Central memory CD4-positive, alpha-beta T cell (primary cell): Measurements from ENCODE around the gene CFAP20DC.
"Not testable (repeated sequence)": the region's sequence is repeated elsewhere in the genome, so short reads cannot be mapped to it uniquely, and the experiment has no call there.

Experiments
- DNase-seq: peaks from one replicate; pipeline ENCODE4 v3.0.0; 2022

Gene CFAP20DC

DNA sequence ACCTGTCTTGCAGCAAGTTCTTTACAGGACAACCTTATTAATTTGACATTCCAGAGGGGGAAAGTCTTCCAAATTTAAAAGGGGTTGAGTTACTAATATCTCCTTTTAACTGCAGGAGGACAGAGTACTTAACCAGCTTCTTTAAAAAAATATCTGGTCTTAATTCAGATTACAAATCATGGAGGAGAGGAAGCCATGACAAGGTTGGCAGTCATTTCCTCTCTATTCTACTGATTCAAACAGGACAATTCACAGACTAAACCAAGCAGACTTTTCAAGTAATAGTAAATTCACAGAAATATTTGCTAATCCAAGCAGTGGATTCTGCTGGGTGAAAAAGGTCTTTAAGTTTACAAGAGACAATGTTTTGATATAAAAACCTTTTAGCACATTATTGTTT is 185.3 kb downstream of the CFAP20DC start:
- DNase-seq, result no peak

DNA sequence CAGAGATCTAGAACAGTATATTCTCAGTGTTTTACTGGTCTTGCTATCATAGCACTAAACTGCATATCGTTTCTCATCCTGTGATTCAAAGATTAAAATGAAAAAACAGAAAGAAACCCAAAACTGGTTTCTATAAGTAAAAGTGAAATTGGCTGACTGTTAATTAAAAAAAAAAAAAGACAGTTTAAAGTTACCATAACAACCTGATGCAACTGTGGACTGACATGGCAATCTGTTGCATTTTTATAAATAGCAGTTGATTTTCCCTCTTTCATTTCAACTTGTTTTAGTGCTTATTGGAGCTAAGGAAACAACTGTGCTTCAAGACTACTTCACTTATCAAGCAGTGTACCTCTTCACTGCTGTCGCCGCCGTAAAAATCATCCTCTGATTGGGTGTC is 186.6 kb downstream of the CFAP20DC start:
- no peak for DNase-seq

DNA sequence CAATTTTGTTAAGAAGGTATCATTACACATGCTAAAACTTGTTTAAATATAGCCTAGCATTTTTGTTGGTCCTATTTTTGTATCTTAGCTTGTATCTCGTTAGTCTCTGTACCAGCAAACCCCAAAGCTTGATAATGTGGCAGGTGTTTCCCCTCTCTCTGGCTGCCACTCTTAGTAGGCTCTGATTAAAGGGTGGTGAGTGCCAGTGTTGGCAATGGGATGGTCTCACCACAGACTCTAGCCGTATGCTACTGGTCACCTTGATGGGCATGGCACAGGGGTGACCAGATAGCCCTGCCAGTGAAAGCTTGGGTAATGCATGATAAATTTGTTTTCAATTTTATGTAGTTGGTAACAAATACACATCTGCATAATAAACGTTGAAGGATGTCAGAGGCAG is 188.3 kb downstream of the CFAP20DC start:
- DNase-seq, result no peak

DNA sequence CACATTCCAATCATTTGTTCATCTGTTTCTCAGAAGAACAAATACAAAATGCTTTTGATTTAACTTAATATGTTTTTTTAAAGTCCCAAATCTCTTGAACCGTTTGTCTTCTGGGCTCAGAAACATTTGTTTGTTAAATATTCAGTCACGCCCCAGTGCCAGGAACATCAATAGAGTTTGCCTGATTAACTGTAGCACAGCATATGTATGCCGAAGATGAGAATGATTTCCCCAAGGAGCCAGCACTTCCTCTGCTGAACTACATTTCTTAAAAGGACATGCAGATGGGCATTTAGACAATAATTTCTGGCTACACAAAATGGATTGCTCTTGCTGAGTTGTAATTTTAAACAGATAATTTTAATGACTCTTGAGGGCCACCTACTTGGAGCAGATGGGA is 191.7 kb downstream of the CFAP20DC start:
- no peak for DNase-seq

DNA sequence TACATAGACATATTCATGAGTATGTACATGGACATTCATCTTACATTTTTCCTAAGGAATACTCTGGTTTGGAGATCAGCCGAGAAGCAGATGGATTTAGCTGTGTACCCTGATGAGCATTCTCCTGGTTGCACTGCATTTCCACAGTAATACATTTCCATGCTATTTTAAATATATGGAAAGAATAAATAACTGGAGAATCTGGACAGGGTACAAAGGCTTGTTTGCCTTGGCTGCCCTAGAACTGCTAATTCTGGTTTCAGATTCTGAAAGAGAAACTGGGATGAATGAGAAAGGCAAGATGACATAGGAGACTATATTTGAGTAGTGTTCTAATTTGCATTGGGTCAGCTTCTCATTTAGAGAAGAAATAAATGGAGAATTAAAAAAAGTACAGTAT is 192.4 kb downstream of the CFAP20DC start:
- no peak for DNase-seq

DNA sequence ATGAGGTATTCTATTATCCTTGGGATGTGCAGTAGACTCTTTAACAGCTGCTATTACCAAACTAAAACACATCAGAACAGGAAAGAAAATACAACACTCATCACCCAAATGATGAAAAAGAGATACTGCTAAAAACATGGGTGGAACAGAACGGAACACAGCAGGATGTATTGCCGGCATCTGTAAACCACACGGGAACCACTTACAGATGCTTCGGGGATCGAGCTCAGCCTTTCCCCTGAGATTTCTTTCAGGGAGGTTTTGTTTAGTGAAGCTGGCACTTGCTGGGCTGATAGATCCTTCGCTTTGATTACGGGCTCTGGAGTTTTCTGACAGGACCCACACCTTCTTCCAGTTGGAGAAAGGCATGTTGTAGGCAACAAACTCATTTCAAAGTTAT is 201.0 kb downstream of the CFAP20DC start:
- DNase-seq, result no peak

DNA sequence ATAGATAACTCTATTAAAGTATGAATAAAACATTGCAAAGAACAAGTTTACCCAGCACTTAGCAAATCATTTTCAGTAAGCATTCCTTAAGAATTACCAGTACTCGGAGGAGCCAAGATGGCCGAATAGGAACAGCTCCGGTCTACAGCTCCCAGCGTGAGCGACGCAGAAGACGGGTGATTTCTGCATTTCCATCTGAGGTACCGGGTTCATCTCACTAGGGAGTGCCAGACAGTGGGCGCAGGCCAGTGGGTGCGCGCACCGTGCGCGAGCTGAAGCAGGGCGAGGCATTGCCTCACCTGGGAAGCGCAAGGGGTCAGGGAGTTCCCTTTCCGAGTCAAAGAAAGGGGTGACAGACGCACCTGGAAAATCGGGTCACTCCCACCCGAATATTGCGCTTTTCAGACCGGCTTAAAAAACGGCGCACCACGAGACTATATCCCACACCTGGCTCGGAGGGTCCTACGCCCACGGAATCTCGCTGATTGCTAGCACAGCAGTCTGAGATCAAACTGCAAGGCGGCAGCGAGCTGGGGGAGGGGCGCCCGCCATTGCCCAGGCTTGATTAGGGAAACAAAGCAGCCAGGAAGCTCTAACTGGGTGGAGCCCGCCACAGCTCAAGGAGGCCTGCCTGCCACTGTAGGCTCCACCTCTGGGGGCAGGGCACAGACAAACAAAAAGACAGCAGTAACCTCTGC is 207.6 kb downstream of the CFAP20DC start:
- DNase-seq, result not testable (repeated sequence)

DNA sequence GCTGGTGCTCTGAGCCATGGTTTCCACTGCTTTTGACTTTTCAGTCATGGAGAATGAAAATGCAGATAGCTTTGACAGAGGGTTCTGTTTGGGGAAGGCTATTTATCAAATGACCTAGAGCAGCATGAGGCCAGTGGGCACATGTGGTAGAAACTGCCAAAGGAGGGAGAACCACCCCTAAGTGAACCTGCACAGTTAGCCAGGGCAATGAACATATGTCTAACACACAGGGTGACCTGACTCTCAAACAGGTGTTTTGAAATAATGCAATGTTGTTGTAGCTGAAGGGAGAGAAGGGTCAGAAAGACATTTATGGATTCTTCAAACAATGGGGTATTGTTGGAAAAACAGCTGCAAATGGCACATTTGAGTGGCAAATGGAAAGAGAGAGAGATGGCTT is 208.9 kb downstream of the CFAP20DC start:
- no peak for DNase-seq

DNA sequence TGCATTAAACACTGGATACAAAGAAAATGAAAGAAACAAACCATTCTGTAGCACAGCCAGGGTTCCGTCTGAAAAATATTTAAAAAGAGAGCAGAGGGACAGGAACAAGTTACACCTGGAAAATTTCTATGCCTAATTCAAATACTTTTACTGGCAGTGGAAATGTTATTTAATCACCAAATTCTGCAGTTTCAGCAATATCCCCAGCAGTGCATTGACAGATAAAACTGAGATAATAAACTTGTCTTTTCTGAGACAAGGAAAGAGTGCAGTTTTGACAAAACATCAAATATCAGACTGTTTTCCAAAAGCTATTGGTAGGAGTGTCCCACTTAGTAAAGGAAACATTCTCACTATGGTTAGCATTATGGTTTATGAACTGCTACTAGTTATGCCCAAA is 209.9 kb downstream of the CFAP20DC start:
- no peak for DNase-seq

DNA sequence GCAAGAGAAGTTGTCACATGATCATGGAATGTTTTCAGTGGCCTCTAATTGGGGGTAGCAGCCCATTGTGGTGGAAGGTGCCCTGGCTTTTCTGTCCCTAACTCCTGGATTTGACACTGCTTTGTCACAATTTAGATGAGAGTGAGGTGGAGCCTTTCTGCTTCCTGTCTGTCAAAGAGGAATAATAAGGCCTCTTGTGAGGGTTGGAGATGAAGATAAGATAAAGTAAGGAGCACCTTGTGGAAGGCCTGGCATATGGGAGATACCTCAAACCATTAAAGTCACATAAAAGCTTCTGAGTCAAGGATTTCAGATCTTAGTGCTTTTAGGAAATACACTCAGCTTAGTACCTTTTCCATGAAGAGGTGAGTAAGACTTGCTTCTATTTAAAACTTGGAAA is 210.6 kb downstream of the CFAP20DC start:
- no peak for DNase-seq

DNA sequence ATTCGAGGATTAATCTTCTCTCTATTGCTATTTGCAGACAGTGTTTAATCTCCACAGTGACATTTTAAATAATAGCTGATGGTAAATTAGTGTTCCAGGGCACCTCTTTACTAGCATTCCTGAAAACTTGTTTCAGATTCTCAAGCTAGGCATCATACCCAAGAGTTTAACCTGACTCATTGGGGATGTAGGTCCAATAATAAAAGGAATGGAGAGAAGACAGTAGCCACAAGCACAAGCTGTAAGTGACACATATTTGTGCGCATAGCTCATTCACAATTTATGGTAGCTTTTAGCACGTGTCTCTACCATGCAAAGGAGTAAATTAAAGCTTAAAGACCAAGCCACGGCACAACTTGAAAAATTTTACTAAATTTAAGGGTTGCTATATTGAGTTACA is 212.0 kb downstream of the CFAP20DC start:
- no peak for DNase-seq

DNA sequence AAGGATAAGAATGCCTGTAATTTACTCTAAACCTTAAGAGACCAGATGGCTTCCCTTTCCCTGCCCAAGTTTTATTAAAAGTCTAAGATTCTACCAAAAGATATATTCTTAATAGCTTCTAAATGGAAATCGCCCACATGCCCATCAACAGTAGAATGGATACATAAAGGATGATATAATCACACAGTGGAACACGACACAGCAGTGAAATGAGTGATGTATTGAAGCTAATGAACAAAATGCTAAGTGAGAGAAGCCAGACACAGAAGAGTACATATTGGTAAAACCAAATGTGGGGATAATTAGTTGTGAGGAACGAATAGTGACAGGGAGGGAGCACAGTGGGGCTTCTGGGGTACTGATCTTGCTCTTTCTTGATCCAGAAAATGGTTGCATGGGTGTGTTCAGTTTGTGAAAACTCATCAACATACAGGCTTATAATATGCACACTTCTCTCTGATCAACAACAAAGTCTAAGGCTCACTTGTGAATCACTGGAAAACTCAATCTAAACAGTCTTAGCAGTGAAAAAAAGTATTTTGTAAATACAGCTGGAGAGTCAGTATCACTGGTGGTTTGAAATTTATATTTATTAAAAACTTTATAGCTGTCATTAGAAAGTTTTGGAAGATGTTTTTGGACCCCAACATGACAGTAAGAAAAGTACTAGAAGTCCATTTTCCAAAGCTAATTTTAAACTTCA is 212.5 kb downstream of the CFAP20DC start:
- DNase-seq, result no peak

DNA sequence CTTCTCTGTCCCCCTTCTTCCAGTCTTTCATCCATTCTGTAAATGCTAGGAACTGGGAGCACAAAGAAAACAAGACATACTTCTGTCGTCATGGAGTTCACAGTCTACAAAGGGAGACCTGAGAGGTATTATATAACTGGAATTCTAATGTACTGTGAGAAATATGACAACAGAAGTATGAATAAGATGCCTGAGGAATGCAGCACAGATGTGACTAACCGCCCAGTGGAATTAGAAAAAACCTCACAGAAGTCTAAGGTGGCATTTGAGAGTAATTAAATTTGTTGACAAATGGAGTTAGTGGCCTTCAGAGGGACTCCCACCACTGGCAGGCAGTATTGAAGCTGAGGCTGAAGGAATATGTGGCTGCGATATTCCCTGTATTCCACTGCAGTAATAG is 214.7 kb downstream of the CFAP20DC start:
- no peak for DNase-seq

DNA sequence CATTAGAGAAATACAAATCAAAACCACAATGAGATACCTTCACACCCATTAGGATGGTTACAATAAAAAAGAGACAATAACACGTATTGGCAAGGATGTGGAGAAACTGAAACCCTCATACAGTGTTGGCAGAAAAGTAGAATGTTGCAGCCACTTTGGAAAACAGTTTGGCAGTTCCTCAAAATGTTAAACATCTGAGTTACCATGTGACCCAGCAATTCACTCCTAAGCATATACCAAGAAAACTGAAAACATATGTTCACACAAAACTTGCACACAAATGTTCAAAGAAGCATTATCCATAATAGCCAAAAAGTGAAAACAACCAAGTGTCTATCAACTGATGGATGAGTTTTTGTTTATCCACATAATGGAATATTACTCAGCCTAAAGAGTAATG is 216.3 kb downstream of the CFAP20DC start:
- DNase-seq, result no peak

DNA sequence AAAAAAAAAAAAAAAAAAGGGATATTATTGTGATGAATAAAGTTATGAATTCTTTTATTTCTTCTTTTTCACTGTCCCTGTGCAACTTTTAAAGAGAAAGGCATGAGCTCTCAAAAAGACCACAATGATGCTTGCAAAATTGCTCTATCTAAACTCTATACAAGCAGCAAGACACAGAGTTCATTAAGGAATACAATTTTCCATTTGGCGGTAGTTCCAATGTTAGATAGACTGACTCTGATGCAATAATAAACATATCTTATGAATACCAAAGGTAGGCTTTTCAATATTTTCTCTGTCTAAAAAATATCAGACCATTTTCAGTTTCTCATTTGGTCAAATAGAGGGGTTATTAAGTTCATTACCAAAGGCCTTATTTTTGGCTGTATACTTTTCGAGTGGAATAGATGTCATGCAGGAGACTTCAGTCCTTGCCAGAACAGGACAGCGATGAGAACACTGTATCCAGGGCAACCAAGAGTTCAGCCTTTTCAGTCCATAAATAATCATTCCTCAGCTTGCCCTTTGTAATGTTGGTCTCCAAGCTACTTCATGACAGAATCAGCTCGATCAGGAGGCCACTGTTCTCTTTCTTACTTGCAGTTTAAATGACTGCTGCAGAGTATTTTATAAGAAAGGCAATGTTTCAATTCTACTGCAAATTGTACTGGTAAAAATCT is 220.4 kb downstream of the CFAP20DC start:
- no peak for DNase-seq

DNA sequence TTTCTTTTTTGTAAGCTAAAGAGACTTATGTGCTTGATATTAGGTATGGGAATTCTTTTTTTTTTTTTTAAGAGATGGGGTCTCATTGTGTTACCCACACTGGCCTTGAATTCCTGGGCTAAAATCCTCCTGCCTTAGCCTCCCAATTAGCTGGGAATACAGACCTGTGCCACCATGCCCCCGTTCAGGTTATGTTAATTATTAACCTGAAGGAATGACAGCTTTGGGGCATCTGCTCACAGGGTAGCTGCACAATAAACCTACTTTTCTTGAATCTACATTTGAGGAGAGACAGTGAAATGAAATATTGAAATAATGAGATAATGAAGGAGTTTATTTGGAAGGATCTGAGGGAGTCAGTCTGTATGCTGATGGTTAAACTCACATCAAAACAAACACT is 225.0 kb downstream of the CFAP20DC start:
- DNase-seq, result no peak

DNA sequence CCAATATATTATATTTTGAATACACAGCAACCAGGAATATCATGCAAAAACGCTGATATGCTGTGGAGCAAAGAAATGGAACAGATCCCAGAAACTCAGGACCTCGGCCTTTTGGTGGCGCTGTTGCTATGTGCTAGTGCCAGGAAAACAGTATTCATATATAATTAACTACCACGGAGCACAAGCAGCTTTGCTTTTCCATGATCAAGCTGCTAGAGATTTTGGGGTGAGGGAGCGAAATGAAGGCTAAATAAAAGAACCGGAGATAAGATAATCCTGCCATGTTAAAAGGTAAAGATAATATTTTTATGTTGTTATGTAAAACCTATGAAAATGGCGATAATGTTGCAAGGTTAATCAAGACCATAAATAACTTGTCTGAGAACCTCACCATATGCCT is 225.5 kb downstream of the CFAP20DC start:
- no peak for DNase-seq

DNA sequence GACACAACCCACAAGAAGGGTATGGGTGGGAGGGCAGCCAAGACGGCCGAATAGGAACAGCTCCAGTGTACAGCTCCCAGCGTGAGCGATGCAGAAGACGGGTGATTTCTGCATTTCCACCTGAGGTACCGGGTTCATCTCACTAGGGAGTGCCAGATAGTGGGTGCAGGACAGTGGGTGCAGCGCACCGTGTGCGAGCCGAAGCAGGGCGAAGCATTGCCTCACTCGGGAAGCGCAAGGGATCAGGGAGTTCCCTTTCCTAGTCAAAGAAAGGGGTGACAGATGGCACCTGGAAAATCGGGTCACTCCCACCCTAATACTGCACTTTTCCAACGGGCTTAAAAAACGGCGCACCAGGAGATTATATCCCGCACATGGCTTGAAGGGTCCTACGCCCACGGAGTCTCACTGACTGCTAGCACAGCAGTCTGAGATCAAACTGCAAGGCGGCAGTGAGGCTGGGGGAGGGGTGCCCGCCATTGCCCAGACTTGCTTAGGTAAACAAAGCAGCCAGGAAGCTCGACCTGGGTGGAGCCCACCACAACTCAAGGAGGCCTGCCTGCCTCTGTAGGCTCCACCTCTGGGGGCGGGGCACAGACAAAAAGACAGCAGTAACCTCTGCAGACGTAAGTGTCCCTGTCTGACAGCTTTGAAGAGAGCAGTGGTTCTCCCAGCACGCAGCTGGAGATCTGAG is 243.1 kb downstream of the CFAP20DC start:
- DNase-seq, result not testable (repeated sequence)

DNA sequence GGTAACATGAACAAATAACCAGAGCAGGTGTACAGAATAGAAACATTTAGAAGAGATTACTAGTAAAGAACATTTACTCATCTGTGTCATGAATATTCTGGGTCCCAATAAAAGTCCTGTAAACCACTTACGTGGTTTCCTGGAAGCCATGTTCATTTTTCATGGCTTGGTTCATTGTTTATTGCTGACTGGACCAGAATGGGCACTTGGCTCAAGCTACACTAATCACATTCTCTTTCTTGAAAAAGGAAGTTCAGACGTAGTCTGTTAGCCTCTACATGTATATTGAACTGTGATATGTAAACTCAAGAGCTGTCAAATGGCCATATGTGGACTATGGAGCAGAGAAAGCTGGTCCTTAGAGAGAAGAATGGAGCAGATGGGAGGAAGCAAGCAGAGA is 244.9 kb downstream of the CFAP20DC start:
- no peak for DNase-seq

DNA sequence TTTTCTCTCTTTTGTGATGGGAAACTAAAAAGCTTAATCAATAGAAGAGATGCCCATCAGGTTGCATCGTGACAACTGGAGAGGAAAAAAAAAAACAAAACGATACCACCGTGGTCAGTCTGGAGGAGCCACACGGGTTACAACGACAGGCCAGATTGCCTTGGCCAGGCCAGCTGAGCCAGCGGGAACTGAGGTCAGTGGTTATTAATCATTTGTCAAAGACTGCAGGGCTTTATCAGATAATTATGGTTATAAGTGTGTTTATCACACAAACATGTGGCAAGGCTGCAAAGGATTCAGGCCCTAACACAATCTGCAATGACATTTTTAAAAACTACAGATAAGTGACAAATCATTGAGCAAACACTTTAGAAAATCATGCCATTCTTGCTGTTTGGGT is 248.3 kb downstream of the CFAP20DC start:
- no peak for DNase-seq

DNA sequence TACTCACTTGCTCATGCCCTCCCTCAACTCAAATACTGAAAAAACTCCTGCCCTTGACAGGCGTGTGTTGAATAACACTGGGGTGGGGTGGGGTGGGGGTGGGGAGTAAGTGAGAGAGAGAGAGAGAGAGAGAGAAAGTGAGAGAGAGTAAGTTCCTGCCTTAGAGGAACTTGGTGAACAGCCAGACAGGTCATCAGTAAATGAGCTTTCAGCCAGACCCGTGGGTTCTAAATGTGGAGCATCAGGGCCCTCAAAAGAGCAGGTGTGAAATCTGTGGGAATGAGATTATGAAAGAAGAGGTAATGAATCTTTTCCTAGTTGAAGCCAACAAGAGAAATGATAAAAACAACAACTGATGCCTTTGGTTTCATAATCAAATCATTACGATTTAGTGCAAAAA is 248.9 kb downstream of the CFAP20DC start:
- DNase-seq, result no peak

DNA sequence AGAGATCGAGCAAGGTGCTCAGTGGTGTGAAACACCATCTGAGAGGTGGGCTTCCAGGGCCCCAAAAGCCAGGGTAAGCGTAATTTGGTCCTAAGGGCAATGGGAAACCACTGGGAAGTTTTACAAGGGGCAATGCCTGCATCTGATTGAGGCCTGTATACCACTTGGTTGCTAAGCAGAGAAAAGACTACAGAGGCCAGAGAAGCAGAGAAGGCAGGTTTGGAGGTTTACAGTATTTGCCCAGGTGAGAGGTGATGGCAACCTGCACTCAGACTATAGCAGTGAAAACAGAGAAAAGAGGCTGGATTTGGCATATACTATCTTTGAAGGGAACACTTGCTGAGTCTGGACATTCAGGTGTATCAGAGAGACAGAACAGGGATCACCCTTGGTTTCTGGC is 249.8 kb downstream of the CFAP20DC start:
- DNase-seq, result no peak

DNA sequence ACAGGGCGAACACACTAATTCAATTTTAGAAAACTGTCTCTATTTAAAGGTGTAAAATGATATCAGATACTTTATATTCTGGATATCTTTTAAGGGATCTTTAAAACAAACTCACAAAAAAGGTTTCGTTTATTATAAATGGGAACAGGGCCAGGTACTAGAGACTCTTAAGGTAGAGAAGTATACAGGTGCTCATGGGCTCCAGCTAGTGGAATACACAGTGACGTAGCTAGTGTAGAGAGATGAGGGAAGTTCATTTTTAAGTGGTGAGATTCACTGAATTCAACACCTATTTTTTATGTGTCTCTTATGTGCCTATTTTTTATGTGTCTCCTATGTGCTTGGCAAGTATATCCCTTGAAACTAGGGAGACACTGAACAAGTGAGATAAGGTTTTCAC is 250.6 kb downstream of the CFAP20DC start:
- DNase-seq, result no peak

DNA sequence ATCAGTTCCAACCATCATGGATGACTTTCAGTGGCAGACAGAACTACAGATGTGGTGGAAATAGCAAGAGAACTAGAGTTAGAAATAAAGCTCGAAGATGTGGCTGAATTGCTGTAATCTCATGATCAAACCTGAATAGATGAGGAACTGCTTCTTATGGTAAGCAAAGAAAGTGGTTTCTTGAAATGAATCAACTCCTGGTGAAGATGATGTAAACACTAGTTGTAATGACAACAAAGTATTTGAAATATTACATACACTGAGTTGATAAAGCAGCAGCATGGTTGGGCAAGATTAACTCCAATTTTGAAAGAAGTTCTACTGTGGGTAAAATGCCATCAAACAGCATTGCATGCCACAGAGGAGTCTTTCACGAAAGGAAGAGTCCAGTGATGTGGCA is 251.5 kb downstream of the CFAP20DC start:
- no peak for DNase-seq
